ENCODE measurements around the gene RCC2.
"Not testable (repeated sequence)": the region's sequence is repeated elsewhere in the genome, so short reads cannot be mapped to it uniquely, and the experiment has no call there.

Gene RCC2

GRCh38 chr1:17423781-17424245 lies 15.7 kb downstream of the RCC2 start:
- H3K4me1 ChIP-seq (ENCODE audit: control insufficient read depth, insufficient read depth, low read length, poor library complexity, severe bottlenecking): no peaks in the 10 kb centered on the region
- no peak overlapping the region for H3K27ac ChIP-seq (ENCODE audit: insufficient read depth, low read length, poor library complexity, severe bottlenecking)
- no peak overlapping the region for H3K4me3 ChIP-seq (ENCODE audit: insufficient read depth, low read depth, low read length, poor library complexity, severe bottlenecking)

GRCh38 chr1:17422461-17422860 lies 17.0 kb downstream of the RCC2 start:
- Histone ChIP-seq H3K4me1 (ENCODE audit: control insufficient read depth, insufficient read depth, low read length, poor library complexity, severe bottlenecking) (no peaks in the 10 kb centered on the region), H3K27ac (ENCODE audit: insufficient read depth, low read length, poor library complexity, severe bottlenecking) (no peak overlapping the region), H3K27me3 (replicated peaks; ENCODE audit: control insufficient read depth, insufficient read depth, low read length, poor library complexity, severe bottlenecking) (no peaks in the 10 kb centered on the region), H3K9me3 (ENCODE audit: control insufficient read depth, low read length) (no peaks in the 10 kb centered on the region), H3K4me3 (ENCODE audit: insufficient read depth, low read depth, low read length, poor library complexity, severe bottlenecking) (no peak overlapping the region), H3K36me3 (ENCODE audit: control insufficient read depth, insufficient read depth, low read length) (peaks cover 86% of the 10 kb centered on the region)
- DNase-seq: no peak

More at GRCh38 chr1:17423781-17424245, 15.7 kb downstream of the RCC2 start:
- no peak for DNase-seq
- no peaks in the 10 kb centered on the region for H3K27me3 ChIP-seq (replicated peaks; ENCODE audit: control insufficient read depth, insufficient read depth, low read length, poor library complexity, severe bottlenecking)
- peaks cover 87% of the 10 kb centered on the region for H3K36me3 ChIP-seq (ENCODE audit: control insufficient read depth, insufficient read depth, low read length)
- no peaks in the 10 kb centered on the region for H3K9me3 ChIP-seq (ENCODE audit: control insufficient read depth, low read length)

GRCh38 chr1:17420391-17420918 lies 19.0 kb downstream of the RCC2 start:
- Histone ChIP-seq H3K9me3 (ENCODE audit: control insufficient read depth, low read length) (no peaks in the 10 kb centered on the region), H3K27me3 (replicated peaks; ENCODE audit: control insufficient read depth, insufficient read depth, low read length, poor library complexity, severe bottlenecking) (no peaks in the 10 kb centered on the region), H3K4me3 (ENCODE audit: insufficient read depth, low read depth, low read length, poor library complexity, severe bottlenecking) (no peak overlapping the region), H3K27ac (ENCODE audit: insufficient read depth, low read length, poor library complexity, severe bottlenecking) (no peak overlapping the region), H3K36me3 (ENCODE audit: control insufficient read depth, insufficient read depth, low read length) (peaks cover 86% of the 10 kb centered on the region), H3K4me1 (ENCODE audit: control insufficient read depth, insufficient read depth, low read length, poor library complexity, severe bottlenecking) (no peaks in the 10 kb centered on the region)
- DNase-seq: no peak

- peak; percentile 42 to 53 (median 45) for DNase-seq
- Histone ChIP-seq H3K36me3 (ENCODE audit: control insufficient read depth, insufficient read depth, low read length) (peaks cover 85% of the 10 kb centered on the region), H3K4me1 (ENCODE audit: control insufficient read depth, insufficient read depth, low read length, poor library complexity, severe bottlenecking) (no peaks in the 10 kb centered on the region), H3K27ac (ENCODE audit: insufficient read depth, low read length, poor library complexity, severe bottlenecking) (no peak overlapping the region), H3K4me3 (ENCODE audit: insufficient read depth, low read depth, low read length, poor library complexity, severe bottlenecking) (no peak overlapping the region), H3K27me3 (replicated peaks; ENCODE audit: control insufficient read depth, insufficient read depth, low read length, poor library complexity, severe bottlenecking) (no peaks in the 10 kb centered on the region), H3K9me3 (ENCODE audit: control insufficient read depth, low read length) (no peaks in the 10 kb centered on the region)
Observed at GRCh38 chr1:17419626-17420328, 19.7 kb downstream of the RCC2 start.

GRCh38 chr1:17416389-17416788 lies 23.1 kb downstream of the RCC2 start:
- H3K27ac ChIP-seq (ENCODE audit: insufficient read depth, low read length, poor library complexity, severe bottlenecking): no peak overlapping the region
- DNase-seq: no peak
- peaks cover 90% of the 10 kb centered on the region for H3K36me3 ChIP-seq (ENCODE audit: control insufficient read depth, insufficient read depth, low read length)
- no peaks in the 10 kb centered on the region for H3K9me3 ChIP-seq (ENCODE audit: control insufficient read depth, low read length)
- H3K4me1 ChIP-seq (ENCODE audit: control insufficient read depth, insufficient read depth, low read length, poor library complexity, severe bottlenecking): no peaks in the 10 kb centered on the region
- H3K4me3 ChIP-seq (ENCODE audit: insufficient read depth, low read depth, low read length, poor library complexity, severe bottlenecking): no peak overlapping the region
- H3K27me3 ChIP-seq (replicated peaks; ENCODE audit: control insufficient read depth, insufficient read depth, low read length, poor library complexity, severe bottlenecking): no peaks in the 10 kb centered on the region

- Histone ChIP-seq H3K27ac (ENCODE audit: insufficient read depth, low read length, poor library complexity, severe bottlenecking) (no peak overlapping the region), H3K36me3 (ENCODE audit: control insufficient read depth, insufficient read depth, low read length) (peaks cover 90% of the 10 kb centered on the region), H3K9me3 (ENCODE audit: control insufficient read depth, low read length) (no peaks in the 10 kb centered on the region), H3K4me1 (ENCODE audit: control insufficient read depth, insufficient read depth, low read length, poor library complexity, severe bottlenecking) (no peaks in the 10 kb centered on the region), H3K27me3 (replicated peaks; ENCODE audit: control insufficient read depth, insufficient read depth, low read length, poor library complexity, severe bottlenecking) (no peaks in the 10 kb centered on the region), H3K4me3 (ENCODE audit: insufficient read depth, low read depth, low read length, poor library complexity, severe bottlenecking) (no peak overlapping the region)
- DNase-seq: no peak
Observed at GRCh38 chr1:17414022-17414421, 25.5 kb downstream of the RCC2 start.

- no peak for DNase-seq
- H3K36me3 ChIP-seq (ENCODE audit: control insufficient read depth, insufficient read depth, low read length): peaks cover 89% of the 10 kb centered on the region
- no peaks in the 10 kb centered on the region for H3K4me1 ChIP-seq (ENCODE audit: control insufficient read depth, insufficient read depth, low read length, poor library complexity, severe bottlenecking)
- no peaks in the 10 kb centered on the region for H3K9me3 ChIP-seq (ENCODE audit: control insufficient read depth, low read length)
- H3K27ac ChIP-seq (ENCODE audit: insufficient read depth, low read length, poor library complexity, severe bottlenecking): no peak overlapping the region
- H3K27me3 ChIP-seq (replicated peaks; ENCODE audit: control insufficient read depth, insufficient read depth, low read length, poor library complexity, severe bottlenecking): no peaks in the 10 kb centered on the region
- no peak overlapping the region for H3K4me3 ChIP-seq (ENCODE audit: insufficient read depth, low read depth, low read length, poor library complexity, severe bottlenecking)
Observed at GRCh38 chr1:17412093-17412870, 27.2 kb downstream of the RCC2 start.

GRCh38 chr1:17409391-17409811 lies 30.1 kb downstream of the RCC2 start:
- Histone ChIP-seq H3K4me1 (ENCODE audit: control insufficient read depth, insufficient read depth, low read length, poor library complexity, severe bottlenecking) (no peaks in the 10 kb centered on the region), H3K4me3 (ENCODE audit: insufficient read depth, low read depth, low read length, poor library complexity, severe bottlenecking) (no peak overlapping the region), H3K9me3 (ENCODE audit: control insufficient read depth, low read length) (no peaks in the 10 kb centered on the region), H3K27me3 (replicated peaks; ENCODE audit: control insufficient read depth, insufficient read depth, low read length, poor library complexity, severe bottlenecking) (no peaks in the 10 kb centered on the region), H3K27ac (ENCODE audit: insufficient read depth, low read length, poor library complexity, severe bottlenecking) (no peak overlapping the region), H3K36me3 (ENCODE audit: control insufficient read depth, insufficient read depth, low read length) (peaks cover 62% of the 10 kb centered on the region)
- no peak for DNase-seq

- H3K4me3 ChIP-seq (ENCODE audit: insufficient read depth, low read depth, low read length, poor library complexity, severe bottlenecking); H3K4me1 ChIP-seq (ENCODE audit: control insufficient read depth, insufficient read depth, low read length, poor library complexity, severe bottlenecking); H3K9me3 ChIP-seq (ENCODE audit: control insufficient read depth, low read length); DNase-seq; H3K27ac ChIP-seq (ENCODE audit: insufficient read depth, low read length, poor library complexity, severe bottlenecking); H3K27me3 ChIP-seq (replicated peaks; ENCODE audit: control insufficient read depth, insufficient read depth, low read length, poor library complexity, severe bottlenecking): not testable (repeated sequence)
- peaks cover 48% of the 10 kb centered on the region for H3K36me3 ChIP-seq (ENCODE audit: control insufficient read depth, insufficient read depth, low read length)
Observed at GRCh38 chr1:17407786-17408514, 31.5 kb downstream of the RCC2 start.

Measured in effector memory CD4-positive, alpha-beta T cell (primary cell).